Osteoblast (primary cell): ENCODE data around the gene ATOH8. TPM values are rescaled to one million over a fixed set of nuclear protein-coding genes. Genes with fewer than 3 reads are reported as not detected.
A peak's percentile ranks its signal among the peaks of the same experiment; 100 is the strongest.
"Not testable (repeated sequence)": the region's sequence is repeated elsewhere in the genome, so short reads cannot be mapped to it uniquely, and the experiment has no call there.

Source experiments
- DNase-seq: peaks from one replicate; pipeline ENCODE4 v3.0.0; 2011; ENCODE audit warnings: low spot score, mixed read lengths; ENCODE audit not compliant: insufficient read length; ENCODE audit errors: missing footprints
- H2AFZ ChIP-seq: 2 replicates; pipeline ENCODE4 v1.6.0; 2011; ENCODE audit warnings: mild to moderate bottlenecking, low read length
- H3K27ac ChIP-seq: 2 replicates; pipeline ENCODE4 v1.5.1; 2011; ENCODE audit warnings: mild to moderate bottlenecking, low read depth, low read length, moderate library complexity
- H3K27me3 ChIP-seq: 2 replicates; pipeline ENCODE4 v1.6.0; 2012; ENCODE audit warnings: mild to moderate bottlenecking, control low read depth, inconsistent platforms, low read length, moderate library complexity; ENCODE audit not compliant: insufficient read depth
- H3K36me3 ChIP-seq: 2 replicates; pipeline ENCODE4 v1.5.1; 2011; ENCODE audit warnings: mild to moderate bottlenecking, low read length, control low read depth, moderate library complexity; ENCODE audit not compliant: insufficient read depth
- H3K4me1 ChIP-seq: 2 replicates; pipeline ENCODE4 v1.5.1; 2011; ENCODE audit warnings: mild to moderate bottlenecking, low read length, control low read depth, moderate library complexity; ENCODE audit not compliant: insufficient read depth
- H3K4me2 ChIP-seq: 2 replicates; pipeline ENCODE4 v1.6.0; 2011; ENCODE audit warnings: mild to moderate bottlenecking, low read length; ENCODE audit not compliant: insufficient read depth
- H3K4me3 ChIP-seq: fragments of 200-600 bp; sonication (generic); 3 replicates; pipeline ENCODE4 v1.5.1; 2012; ENCODE audit warnings: mild to moderate bottlenecking, low read length, inconsistent platforms; ENCODE audit not compliant: insufficient read depth
- H3K79me2 ChIP-seq: 2 replicates; pipeline ENCODE4 v1.6.0; 2012; ENCODE audit warnings: mild to moderate bottlenecking, low read length, control low read depth, inconsistent platforms; ENCODE audit not compliant: insufficient read depth
- H3K9me3 ChIP-seq: 2 replicates; pipeline ENCODE4 v1.5.1; 2011; ENCODE audit warnings: low read depth, low read length, control low read depth
- H4K20me1 ChIP-seq: 2 replicates; pipeline ENCODE4 v1.6.0; 2012; ENCODE audit warnings: mild to moderate bottlenecking, low read length, control low read depth; ENCODE audit not compliant: insufficient read depth
- CTCF ChIP-seq: IDR thresholded peaks from 2 replicates; pipeline ENCODE4 v1.5.1; 2011; ENCODE audit warnings: mild to moderate bottlenecking, low read depth, low read length, moderate library complexity; ENCODE audit errors: extremely low read depth
- total RNA-seq: library from RNA; depleted of rRNA; stranded (reverse); fragments of >200 nt; gene quantifications from 2 replicates; pipeline ENCODE4 v1.2.3, GENCODE V29; 2012

Gene ATOH8
- total RNA-seq, 1 donor, result 35.1 TPM

GRCh38 chr2:85828725-85829124, 74.9 kb downstream of the ATOH8 start:
- H4K20me1 ChIP-seq, result no peaks in the 10 kb centered on the region
- H3K27me3 ChIP-seq, result no peaks in the 10 kb centered on the region
- H3K27ac ChIP-seq, result no peak overlapping the region
- peaks cover 5% of the 10 kb centered on the region for H3K4me1 ChIP-seq
- H3K4me2 ChIP-seq, result no peak overlapping the region
- no peak overlapping the region for H3K4me3 ChIP-seq
- no peak overlapping the region for H2AFZ ChIP-seq
- DNase-seq, result no peak
- H3K36me3 ChIP-seq, result no peaks in the 10 kb centered on the region
- TF ChIP-seq CTCF, result no peak
- H3K79me2 ChIP-seq, result no peaks in the 10 kb centered on the region
- no peaks in the 10 kb centered on the region for H3K9me3 ChIP-seq

GRCh38 chr2:85829394-85829793, 75.6 kb downstream of the ATOH8 start:
- not testable (repeated sequence) for H2AFZ ChIP-seq, H3K27me3 ChIP-seq, H3K4me1 ChIP-seq, H3K9me3 ChIP-seq, H3K36me3 ChIP-seq, H3K4me2 ChIP-seq, H3K27ac ChIP-seq, H3K4me3 ChIP-seq, H3K79me2 ChIP-seq, DNase-seq, H4K20me1 ChIP-seq

- Histone ChIP-seq H3K4me1 (peaks cover 5% of the 10 kb centered on the region), H3K27ac (no peak overlapping the region), H3K4me3 (no peak overlapping the region), H3K27me3 (no peaks in the 10 kb centered on the region), H3K36me3 (no peaks in the 10 kb centered on the region), H2AFZ (no peak overlapping the region), H3K4me2 (no peak overlapping the region), H3K79me2 (no peaks in the 10 kb centered on the region), H3K9me3 (no peaks in the 10 kb centered on the region), H4K20me1 (no peaks in the 10 kb centered on the region)
- no peak for DNase-seq
- TF ChIP-seq CTCF, result peak; percentile 16
Observed at GRCh38 chr2:85830645-85831044, 76.9 kb downstream of the ATOH8 start.

GRCh38 chr2:85831735-85832134, 77.9 kb downstream of the ATOH8 start:
- Histone ChIP-seq H3K27me3 (no peaks in the 10 kb centered on the region), H3K4me2 (no peak overlapping the region), H3K36me3 (no peaks in the 10 kb centered on the region), H4K20me1 (no peaks in the 10 kb centered on the region), H3K4me3 (no peak overlapping the region), H3K4me1 (peaks cover 5% of the 10 kb centered on the region), H2AFZ (no peak overlapping the region), H3K9me3 (no peaks in the 10 kb centered on the region), H3K79me2 (no peaks in the 10 kb centered on the region), H3K27ac (no peak overlapping the region)
- DNase-seq, result no peak
- TF ChIP-seq CTCF, result no peak
